A673 (cell line): ENCODE data around the gene MPV17. TPM values are rescaled to one million over a fixed set of nuclear protein-coding genes. Genes with fewer than 3 reads are reported as not detected.
A peak's percentile ranks its signal among the peaks of the same experiment; 100 is the strongest.

Source experiments
- BruUV-seq: library from RNA; stranded (reverse); fragments of 400-500 nt; replicated peaks from 2 replicates; lab custom pipeline; 2021; lab: Mats Ljungman, UMichigan
- CTCF ChIA-PET: fragments of 300-600 bp; sonication (Branson Sonifier 250); formaldehyde crosslinking; loops from one replicate; lab custom pipeline; 2022; ENCODE audit warnings: antibody characterized with exemption; lab: Charles Lee
- POLR2A ChIA-PET: fragments of 300-600 bp; sonication (Branson Sonifier 250); formaldehyde crosslinking; loops from one replicate; lab custom pipeline; 2022; ENCODE audit warnings: antibody characterized with exemption; ENCODE audit not compliant: low non-redundant PET; lab: Charles Lee
- DNase-seq: peaks from one replicate; pipeline ENCODE4 v3.0.0-alpha.2; 2015; ENCODE audit warnings: low spot score
- H3K27ac ChIP-seq: fragments of 200-600 bp; sonication (generic); 2 replicates; pipeline ENCODE4 v1.5.1; 2016; ENCODE audit warnings: mixed run types, low read depth, mild to moderate bottlenecking, mixed read lengths, antibody characterized with exemption, low read length; ENCODE audit not compliant: poor library complexity, severe bottlenecking
- H3K27me3 ChIP-seq: fragments of 200-600 bp; sonication (generic); replicated peaks from 2 replicates; pipeline ENCODE4 v1.6.1; 2017; ENCODE audit warnings: mixed run types, low read depth, mild to moderate bottlenecking, mixed read lengths, antibody characterized with exemption, low read length; ENCODE audit not compliant: insufficient read depth, poor library complexity
- H3K36me3 ChIP-seq: fragments of 200-600 bp; sonication (generic); 2 replicates; pipeline ENCODE4 v1.6.1; 2016; ENCODE audit warnings: mixed run types, mild to moderate bottlenecking, mixed read lengths, antibody characterized with exemption, low read length; ENCODE audit not compliant: insufficient read depth, poor library complexity, severe bottlenecking
- H3K4me1 ChIP-seq: fragments of 200-600 bp; sonication (generic); 2 replicates; pipeline ENCODE4 v1.6.1; 2017; ENCODE audit warnings: mixed run types, mild to moderate bottlenecking, mixed read lengths, antibody characterized with exemption, low read length; ENCODE audit not compliant: insufficient read depth, poor library complexity, severe bottlenecking
- H3K4me3 ChIP-seq: fragments of 200-600 bp; sonication (generic); 2 replicates; pipeline ENCODE4 v1.5.1; 2016; ENCODE audit warnings: low read depth, mixed run types, mild to moderate bottlenecking, mixed read lengths, low read length; ENCODE audit not compliant: poor library complexity, severe bottlenecking
- H3K9me3 ChIP-seq: fragments of 200-600 bp; sonication (generic); 2 replicates; pipeline ENCODE4 v1.6.1; 2016; ENCODE audit warnings: mixed run types, low read depth, mild to moderate bottlenecking, mixed read lengths, antibody characterized with exemption, low read length; ENCODE audit not compliant: poor library complexity, severe bottlenecking
- EZH2 ChIP-seq: fragments of 200-600 bp; sonication (generic); IDR thresholded peaks from 2 replicates; pipeline ENCODE4 v1.6.1; 2017; ENCODE audit warnings: borderline replicate concordance, low read depth, mild to moderate bottlenecking, mixed read lengths, antibody characterized with exemption, low read length; ENCODE audit not compliant: poor library complexity, severe bottlenecking
- intact Hi-C: fragments of 100-400 bp; cut with micrococcal nuclease; formaldehyde crosslinking; loops from one replicate; pipeline ENCODE4 v1.10.0; 2022; ENCODE audit not compliant: unreplicated experiment
- total RNA-seq: library from RNA; stranded (reverse); gene quantifications from 2 replicates; pipeline ENCODE4 v1.2.3, GENCODE V29; 2021
- TF ChIP-seq, protein P1 (sequence below): fragments of 300-800, 200-600 bp; sonication (generic); conservative IDR thresholded peaks from 2 replicates; pipeline ENCODE4 v1.5.1; 2017; ENCODE audit warnings: low read depth, mild to moderate bottlenecking, antibody characterized with exemption, low read length, moderate library complexity, mixed read lengths

The MPV17 gene
- total RNA-seq, 1 experiment from 2014 or later = 66.3 TPM

DNA sequence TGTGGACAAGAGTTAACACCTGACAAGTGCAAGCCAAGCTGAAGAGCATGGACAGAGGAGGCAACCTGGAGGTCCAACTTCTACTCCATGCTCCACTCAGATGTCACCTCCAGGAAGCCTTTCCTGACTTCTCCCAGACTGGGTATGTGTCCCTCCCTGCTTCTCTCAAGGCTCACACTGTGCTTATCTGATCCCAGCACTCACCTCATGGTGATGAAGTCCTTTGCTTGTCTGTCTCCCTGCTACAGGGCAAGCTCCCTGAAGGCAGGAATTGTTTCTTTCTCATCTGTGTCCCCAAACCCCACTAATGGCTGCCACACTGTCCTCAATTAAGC is 57.4 kb downstream of the MPV17 start:
- no peak overlapping the region for H3K4me3 ChIP-seq
- H3K9me3 ChIP-seq = no peaks in the 10 kb centered on the region
- H3K36me3 ChIP-seq = no peaks in the 10 kb centered on the region
- no peak for DNase-seq
- intact Hi-C loops = no loop called here
- no peak overlapping the region for H3K27ac ChIP-seq
- ChIA-PET CTCF (interaction anchor here (0.6 to 2.4 kb wide), 6 partner anchors 11 to 38 kb away, joined by 3 to 12 read pairs (median 3); partner anchors contain the start of gene TRIM54), POLR2A (no interaction called here)
- BruUV-seq = no TSS peak
- TF ChIP-seq EZH2 = no peak
- TF ChIP-seq, protein P1, sequence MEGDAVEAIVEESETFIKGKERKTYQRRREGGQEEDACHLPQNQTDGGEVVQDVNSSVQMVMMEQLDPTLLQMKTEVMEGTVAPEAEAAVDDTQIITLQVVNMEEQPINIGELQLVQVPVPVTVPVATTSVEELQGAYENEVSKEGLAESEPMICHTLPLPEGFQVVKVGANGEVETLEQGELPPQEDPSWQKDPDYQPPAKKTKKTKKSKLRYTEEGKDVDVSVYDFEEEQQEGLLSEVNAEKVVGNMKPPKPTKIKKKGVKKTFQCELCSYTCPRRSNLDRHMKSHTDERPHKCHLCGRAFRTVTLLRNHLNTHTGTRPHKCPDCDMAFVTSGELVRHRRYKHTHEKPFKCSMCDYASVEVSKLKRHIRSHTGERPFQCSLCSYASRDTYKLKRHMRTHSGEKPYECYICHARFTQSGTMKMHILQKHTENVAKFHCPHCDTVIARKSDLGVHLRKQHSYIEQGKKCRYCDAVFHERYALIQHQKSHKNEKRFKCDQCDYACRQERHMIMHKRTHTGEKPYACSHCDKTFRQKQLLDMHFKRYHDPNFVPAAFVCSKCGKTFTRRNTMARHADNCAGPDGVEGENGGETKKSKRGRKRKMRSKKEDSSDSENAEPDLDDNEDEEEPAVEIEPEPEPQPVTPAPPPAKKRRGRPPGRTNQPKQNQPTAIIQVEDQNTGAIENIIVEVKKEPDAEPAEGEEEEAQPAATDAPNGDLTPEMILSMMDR = no peak
- peaks cover 11% of the 10 kb centered on the region for H3K4me1 ChIP-seq
- H3K27me3 ChIP-seq = peaks cover 4% of the 10 kb centered on the region

GRCh38 chr2:27264753-27265535 is 58.0 kb downstream of the MPV17 start:
- CTCF ChIA-PET = interaction anchor here (0.5 to 2.4 kb wide), 6 partner anchors 13 to 44 kb away, joined by 3 to 12 read pairs (median 3); partner anchors contain the start of gene TRIM54
- POLR2A ChIA-PET = interaction anchor here (0.5 to 0.6 kb wide), 2 partner anchors 228 to 354 kb away, joined by 3 to 11 read pairs; no protein-coding TSS in a partner anchor
- peaks cover 11% of the 10 kb centered on the region for H3K4me1 ChIP-seq
- H3K27me3 ChIP-seq = peaks cover 4% of the 10 kb centered on the region
- no TSS peak for BruUV-seq
- intact Hi-C loops = loop anchor here (5.0 kb wide), 3 partner anchors 37 to 107 kb away; partner anchors contain the start of genes EIF2B4 and SNX17
- peak overlapping the region; percentile 92 for H3K4me3 ChIP-seq
- peak; percentile 91 for DNase-seq
- no peaks in the 10 kb centered on the region for H3K9me3 ChIP-seq
- TF ChIP-seq EZH2 = no peak
- TF ChIP-seq, protein P1 = peak; percentile 91
- no peak overlapping the region for H3K27ac ChIP-seq
- no peaks in the 10 kb centered on the region for H3K36me3 ChIP-seq

DNA sequence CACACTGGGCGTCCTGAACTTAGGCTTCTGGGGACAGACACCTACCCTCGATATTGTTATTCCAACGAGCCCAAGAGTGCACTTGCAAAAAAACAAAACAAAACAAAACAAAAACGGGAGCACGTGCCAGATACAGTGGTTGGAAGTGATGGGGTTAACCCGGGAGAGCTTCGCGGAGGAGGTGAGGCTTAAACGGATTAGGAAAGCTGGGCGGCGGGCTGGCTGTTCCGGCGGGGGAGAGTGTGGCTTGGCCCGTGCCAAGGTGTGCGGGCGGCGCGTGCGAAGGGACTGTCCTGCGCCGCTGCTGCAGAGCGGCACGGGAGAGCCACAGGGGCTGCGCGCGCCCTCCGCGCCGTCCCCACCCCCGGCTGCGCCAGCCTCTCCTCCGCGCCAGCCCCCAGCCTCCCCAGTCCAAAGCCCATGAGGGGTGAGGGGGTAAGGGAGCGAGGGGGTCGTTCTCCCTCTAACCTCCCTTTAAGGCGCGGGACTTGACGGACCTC is 58.6 kb downstream of the MPV17 start:
- no TSS peak for BruUV-seq
- POLR2A ChIA-PET = interaction anchor here (0.6 kb wide), 1 partner anchor 353 kb away, joined by 3 read pairs; no protein-coding TSS in a partner anchor
- no peak for TF ChIP-seq EZH2
- TF ChIP-seq, protein P1 = no peak
- Histone ChIP-seq H3K9me3 (no peaks in the 10 kb centered on the region), H3K27me3 (peaks cover 4% of the 10 kb centered on the region), H3K4me1 (peaks cover 11% of the 10 kb centered on the region), H3K36me3 (no peaks in the 10 kb centered on the region), H3K4me3 (peak overlapping the region; percentile 92), H3K27ac (no peak overlapping the region)
- CTCF ChIA-PET = interaction anchor here (0.5 to 2.4 kb wide), 3 partner anchors 16 to 45 kb away, joined by 3 to 12 read pairs (median 4); no protein-coding TSS in a partner anchor
- intact Hi-C loops = loop anchor here (5.0 kb wide), 3 partner anchors 38 to 108 kb away; partner anchors contain the start of genes EIF2B4 and SNX17
- peak; percentile 42 for DNase-seq
